ENCODE results near the gene B3GLCT.
A peak's percentile ranks its signal among the peaks of the same experiment; 100 is the strongest.

B3GLCT gene

DNA sequence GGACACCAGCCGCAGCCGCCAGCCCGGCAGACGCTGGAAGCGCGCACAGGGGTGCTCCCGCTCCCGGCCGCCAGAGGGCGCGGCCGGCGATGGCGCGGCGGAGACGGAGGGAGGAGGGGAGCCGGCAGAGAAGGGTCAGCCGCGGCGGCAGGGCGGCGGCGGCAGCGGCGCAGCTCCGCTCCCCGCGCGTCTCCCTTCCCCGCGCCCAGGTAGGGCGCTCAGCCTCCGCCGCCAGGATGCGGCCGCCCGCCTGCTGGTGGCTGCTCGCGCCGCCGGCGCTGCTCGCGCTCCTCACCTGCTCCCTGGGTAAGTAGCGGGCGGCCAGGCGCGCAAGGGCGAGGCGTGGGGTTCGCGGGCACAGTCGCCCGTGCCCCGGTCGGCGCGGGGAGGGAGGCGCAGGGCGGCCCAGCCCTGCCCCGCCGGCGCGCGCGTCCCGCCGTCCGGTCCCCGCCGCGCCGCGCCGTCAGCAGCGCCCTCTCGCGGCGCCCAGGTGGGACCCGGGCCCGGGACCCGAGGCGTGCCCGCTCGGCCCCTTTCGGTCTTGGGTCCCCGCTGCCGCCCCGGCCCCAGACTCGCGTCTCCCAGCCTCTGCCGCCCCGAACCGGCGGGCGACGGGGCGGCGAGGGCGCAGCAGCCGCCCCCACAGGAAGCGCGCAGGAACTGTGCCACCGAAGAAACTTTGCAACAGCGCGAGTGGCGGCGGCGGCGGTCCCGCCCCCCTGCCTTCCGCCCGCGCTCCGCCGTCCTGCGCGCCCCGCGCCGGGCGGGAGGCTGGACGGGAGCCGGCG is at the start of gene B3GLCT:
TSS of gene B3GLCT (plus strand) at position 127 of the 788 bp plus-strand sequence. CDS start at position 237, 110 bp downstream.
- peak within 1 kb of the TSS; percentile 94 for H3K4me3 ChIP-seq (ENCODE audit: low read length)
- no peak for TF ChIP-seq ZNF274 (IDR thresholded peaks at IDR 0.05; ENCODE audit: low read depth, low read length)

DNA sequence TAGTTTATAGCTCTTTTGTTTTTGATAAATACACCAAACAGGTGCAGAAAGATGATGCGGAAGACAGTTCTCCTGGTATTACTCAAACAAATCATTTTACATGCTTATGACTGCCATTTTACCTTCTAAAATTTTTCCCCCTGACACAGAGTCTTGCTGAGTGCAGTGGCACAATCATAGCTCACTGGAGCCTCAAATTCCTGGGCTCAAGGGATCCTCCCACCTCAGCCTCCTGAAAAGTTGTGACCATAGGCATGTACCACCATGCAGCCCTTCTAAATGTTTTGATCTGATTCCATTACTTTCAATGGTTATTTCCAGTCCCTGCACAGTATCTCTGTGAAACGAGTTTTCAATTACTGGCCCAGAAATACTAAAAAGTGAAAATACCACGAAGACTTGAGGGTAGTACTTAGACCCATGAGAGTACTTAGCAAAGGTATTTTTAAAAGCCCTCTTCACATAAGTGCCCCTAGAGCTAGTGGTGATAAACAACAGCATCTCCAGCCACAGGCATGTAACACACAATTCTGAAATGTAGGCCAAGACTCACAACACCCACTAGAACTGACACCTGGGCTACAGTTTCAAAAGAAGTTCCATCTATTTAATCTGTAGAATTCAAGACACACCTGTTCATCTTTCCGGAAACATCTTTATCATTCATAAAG is 49.3 kb upstream of the B3GLCT start:
- no peak for TF ChIP-seq ZNF274 (IDR thresholded peaks at IDR 0.05; ENCODE audit: low read depth, low read length)
- no peak overlapping the region for H3K4me3 ChIP-seq (ENCODE audit: low read length)

- no peak for TF ChIP-seq ZNF274 (IDR thresholded peaks at IDR 0.05; ENCODE audit: low read depth, low read length)
Measured at GRCh38 chr13:31151837-31152236, 47.9 kb upstream of the B3GLCT start.

DNA sequence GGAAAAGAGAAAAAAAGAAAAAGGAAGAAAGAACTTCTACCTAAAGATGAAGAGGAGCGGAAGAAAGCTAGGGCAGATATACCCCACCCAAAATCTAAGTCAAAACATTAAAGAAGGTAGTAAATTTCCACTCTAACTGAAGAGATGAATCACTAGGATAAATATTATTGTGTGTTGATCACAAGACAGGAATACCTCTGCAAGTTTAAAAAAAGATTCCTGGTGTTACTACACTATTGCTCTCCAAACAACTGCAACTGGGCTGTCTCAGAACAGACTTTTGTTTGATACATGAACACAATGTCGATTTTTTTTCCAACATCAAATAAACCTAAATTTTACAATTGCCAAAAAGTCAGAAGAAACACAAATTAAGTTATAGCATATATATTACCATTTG is 44.8 kb upstream of the B3GLCT start:
- H3K4me3 ChIP-seq (ENCODE audit: low read length) = no peak overlapping the region
- no peak for TF ChIP-seq ZNF274 (IDR thresholded peaks at IDR 0.05; ENCODE audit: low read depth, low read length)

More at GRCh38 chr13:31151837-31152236, 47.9 kb upstream of the B3GLCT start:
- no peak overlapping the region for H3K4me3 ChIP-seq (ENCODE audit: low read length)

- TF ChIP-seq ZNF274 (IDR thresholded peaks at IDR 0.05; ENCODE audit: low read depth, low read length) = no peak
- peak overlapping the region; percentile 86; the same call in 1 of the 2 replicates for H3K4me3 ChIP-seq (ENCODE audit: low read length)
Measured at GRCh38 chr13:31159306-31159705, 40.5 kb upstream of the B3GLCT start.

- peak overlapping the region; percentile 86 for H3K4me3 ChIP-seq (ENCODE audit: low read length)
- no peak for TF ChIP-seq ZNF274 (IDR thresholded peaks at IDR 0.05; ENCODE audit: low read depth, low read length)
Measured at GRCh38 chr13:31160857-31161556, 38.8 kb upstream of the B3GLCT start.

- peak within 1 kb of the TSS; percentile 86 for H3K4me3 ChIP-seq (ENCODE audit: low read length)
- no peak for TF ChIP-seq ZNF274 (IDR thresholded peaks at IDR 0.05; ENCODE audit: low read depth, low read length)
Measured at GRCh38 chr13:31161557-31162150, 38.1 kb upstream of the B3GLCT start, which contains the start of gene HSPH1. Gene HSPH1 (minus strand): TSS chr13:31161904. CDS start chr13:31161582, 322 bp downstream.

DNA sequence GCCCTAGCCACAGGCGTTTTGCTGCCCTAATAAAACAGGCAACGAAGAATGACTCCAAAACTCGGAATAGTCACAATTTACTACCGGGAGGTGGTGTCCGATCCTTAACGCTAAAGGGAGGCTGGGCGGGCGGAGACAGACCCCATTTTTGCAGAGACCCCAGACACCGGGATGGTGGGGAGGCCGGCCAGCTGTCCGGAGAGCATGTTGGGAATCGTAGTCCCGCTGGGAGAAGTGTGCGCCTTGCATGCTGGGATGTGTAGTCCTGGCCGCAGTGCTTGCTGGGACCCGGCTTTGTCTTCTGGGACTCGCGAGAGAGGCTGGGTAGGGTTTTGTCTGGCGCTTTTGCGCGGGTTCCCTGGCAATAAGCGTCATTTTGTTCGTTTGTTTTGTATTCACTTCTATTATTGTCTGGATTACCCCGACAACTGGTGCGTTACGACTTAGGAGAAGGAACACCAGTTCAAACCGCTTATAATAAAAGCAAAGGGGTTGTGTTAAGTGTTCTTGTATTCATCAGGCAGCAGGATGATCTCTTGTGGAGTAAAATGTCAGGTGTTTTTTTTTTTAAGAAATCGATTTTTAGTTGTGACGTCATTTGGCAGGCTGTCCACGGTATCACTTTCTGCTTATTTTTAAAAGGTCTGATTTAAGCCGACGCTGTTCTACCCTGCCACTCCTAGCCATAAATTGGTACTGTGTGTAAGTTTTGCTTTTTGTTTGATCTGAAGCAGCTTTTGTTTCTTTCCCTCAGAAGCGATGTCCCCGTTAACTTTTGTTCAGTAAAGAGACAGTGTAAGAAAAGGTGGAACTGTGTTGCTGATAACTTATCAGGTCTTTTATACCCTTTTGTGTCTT is 37.4 kb upstream of the B3GLCT start:
- H3K4me3 ChIP-seq (ENCODE audit: low read length) = peak overlapping the region; percentile 86
- TF ChIP-seq ZNF274 (IDR thresholded peaks at IDR 0.05; ENCODE audit: low read depth, low read length) = no peak

GRCh38 chr13:31166591-31166990 is 33.2 kb upstream of the B3GLCT start:
- no peak overlapping the region for H3K4me3 ChIP-seq (ENCODE audit: low read length)
- TF ChIP-seq ZNF274 (IDR thresholded peaks at IDR 0.05; ENCODE audit: low read depth, low read length) = no peak

DNA sequence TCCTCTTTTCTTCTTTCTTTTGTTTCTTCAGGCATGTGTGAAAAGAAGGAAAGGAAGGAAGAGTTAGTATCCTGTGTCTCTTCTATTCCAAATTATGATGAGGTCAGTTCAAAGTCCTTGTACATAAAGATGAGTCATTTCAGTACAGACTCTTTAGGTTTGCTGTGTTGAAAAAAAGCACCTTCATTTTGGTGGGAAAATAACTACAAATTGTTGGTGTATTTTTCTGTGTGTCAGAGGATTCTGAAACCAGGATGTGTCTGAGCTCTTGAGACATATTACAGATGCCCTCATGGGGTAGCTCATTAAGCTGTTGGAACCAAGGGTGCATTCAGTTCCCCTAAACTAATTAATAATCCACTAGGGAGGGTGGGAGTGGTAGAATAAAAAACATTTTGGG is 32.3 kb upstream of the B3GLCT start:
- no peak for TF ChIP-seq ZNF274 (IDR thresholded peaks at IDR 0.05; ENCODE audit: low read depth, low read length)
- H3K4me3 ChIP-seq (ENCODE audit: low read length) = no peak overlapping the region

DNA sequence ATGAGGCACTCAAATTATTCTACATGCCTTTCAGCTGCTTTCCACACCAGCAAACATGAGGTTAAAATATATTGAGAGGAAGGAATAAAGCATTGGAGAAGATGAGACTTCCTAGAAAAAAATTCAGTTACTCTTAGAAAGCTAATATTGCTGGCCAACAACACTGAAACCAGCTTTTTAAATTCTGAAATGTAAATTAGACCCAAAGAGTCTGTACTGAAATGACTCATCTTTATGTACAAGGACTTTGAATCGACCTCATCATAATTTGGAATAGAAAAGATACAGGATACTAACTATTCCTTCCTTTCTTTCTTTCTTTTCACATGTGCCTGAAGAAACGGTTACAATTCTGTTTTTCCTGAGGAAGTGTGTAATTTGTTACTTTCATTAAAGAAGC is 31.6 kb upstream of the B3GLCT start:
- TF ChIP-seq ZNF274 (IDR thresholded peaks at IDR 0.05; ENCODE audit: low read depth, low read length) = no peak
- no peak overlapping the region for H3K4me3 ChIP-seq (ENCODE audit: low read length)

GRCh38 chr13:31168736-31169135 is 31.0 kb upstream of the B3GLCT start:
- no peak overlapping the region for H3K4me3 ChIP-seq (ENCODE audit: low read length)
- no peak for TF ChIP-seq ZNF274 (IDR thresholded peaks at IDR 0.05; ENCODE audit: low read depth, low read length)

GRCh38 chr13:31172001-31172400 is 27.8 kb upstream of the B3GLCT start:
- H3K4me3 ChIP-seq (ENCODE audit: low read length) = no peak overlapping the region
- TF ChIP-seq ZNF274 (IDR thresholded peaks at IDR 0.05; ENCODE audit: low read depth, low read length) = no peak

All from GM08714 (cell line).